Ishikawa (cell line): Measurements from ENCODE around the gene IQSEC3.

ENCODE experiments used
- CEBPB ChIP-seq: IDR thresholded peaks from 2 replicates; pipeline ENCODE4 v1.6.1; 2012
- CREB1 ChIP-seq: IDR thresholded peaks from 2 replicates; pipeline ENCODE4 v1.6.1; 2012; ENCODE audit warnings: low read depth
- EGR1 ChIP-seq: IDR thresholded peaks from 2 replicates; pipeline ENCODE4 v1.6.1; 2012
- EP300 ChIP-seq: IDR thresholded peaks from 2 replicates; pipeline ENCODE4 v1.6.1; 2012; ENCODE audit warnings: borderline replicate concordance
- FOXM1 ChIP-seq: IDR thresholded peaks from 2 replicates; pipeline ENCODE4 v1.6.1; 2012; ENCODE audit warnings: low read depth, borderline replicate concordance
- NFIC ChIP-seq: IDR thresholded peaks from 2 replicates; pipeline ENCODE4 v1.6.1; 2012
- RAD21 ChIP-seq: IDR thresholded peaks from 2 replicates; pipeline ENCODE4 v1.6.1; 2012; ENCODE audit warnings: low read depth
- TAF1 ChIP-seq: IDR thresholded peaks from 2 replicates; pipeline ENCODE4 v1.6.1; 2012; ENCODE audit warnings: low read depth, mild to moderate bottlenecking
- TCF12 ChIP-seq: IDR thresholded peaks from 2 replicates; pipeline ENCODE4 v1.6.1; 2012; ENCODE audit warnings: low read depth
- TEAD4 ChIP-seq: IDR thresholded peaks from 2 replicates; pipeline ENCODE4 v1.6.1; 2012
- YY1 ChIP-seq: IDR thresholded peaks from 2 replicates; pipeline ENCODE4 v1.6.1; 2012; ENCODE audit warnings: low read depth
- ZBTB7A ChIP-seq: IDR thresholded peaks from 2 replicates; pipeline ENCODE4 v1.6.1; 2012; ENCODE audit warnings: low read depth
- TF ChIP-seq, protein P1 (sequence below): IDR thresholded peaks from 2 replicates; pipeline ENCODE4 v1.6.1; 2012; ENCODE audit warnings: low read depth, mild to moderate bottlenecking
- TF ChIP-seq, protein P2 (sequence below): IDR thresholded peaks from 2 replicates; pipeline ENCODE4 v1.6.1; 2012
- TF ChIP-seq, protein P3 (sequence below): IDR thresholded peaks from 2 replicates; pipeline ENCODE4 v1.6.1; 2012

The IQSEC3 gene

DNA sequence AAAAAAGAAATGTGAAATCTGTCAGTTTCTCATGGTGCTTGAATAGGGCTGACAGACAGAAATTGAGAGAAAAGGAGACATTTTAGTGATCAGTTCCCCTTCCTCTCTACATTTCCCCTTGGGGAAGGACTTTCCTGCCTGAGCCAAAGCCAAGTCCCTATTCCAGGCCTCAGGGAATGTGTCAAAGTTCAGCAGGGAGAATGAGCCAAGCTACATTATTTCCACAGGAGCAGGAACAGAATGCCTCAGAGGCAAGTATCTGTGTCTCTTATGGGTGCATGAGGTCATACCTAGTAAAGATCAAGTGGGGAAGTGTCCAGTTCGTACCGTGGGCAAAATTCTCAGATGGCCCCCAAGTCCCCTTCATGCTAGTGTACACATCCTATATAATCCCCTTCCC lies 68.6 kb downstream of the IQSEC3 start:
- TF ChIP-seq EP300 (no peak), CEBPB (no peak), TEAD4 (no peak), RAD21 (no peak), TAF1 (no peak), TCF12 (no peak), ZBTB7A (no peak), NFIC (no peak), CREB1 (no peak), FOXM1 (no peak), YY1 (no peak), EGR1 (no peak)
- TF ChIP-seq, protein P1, sequence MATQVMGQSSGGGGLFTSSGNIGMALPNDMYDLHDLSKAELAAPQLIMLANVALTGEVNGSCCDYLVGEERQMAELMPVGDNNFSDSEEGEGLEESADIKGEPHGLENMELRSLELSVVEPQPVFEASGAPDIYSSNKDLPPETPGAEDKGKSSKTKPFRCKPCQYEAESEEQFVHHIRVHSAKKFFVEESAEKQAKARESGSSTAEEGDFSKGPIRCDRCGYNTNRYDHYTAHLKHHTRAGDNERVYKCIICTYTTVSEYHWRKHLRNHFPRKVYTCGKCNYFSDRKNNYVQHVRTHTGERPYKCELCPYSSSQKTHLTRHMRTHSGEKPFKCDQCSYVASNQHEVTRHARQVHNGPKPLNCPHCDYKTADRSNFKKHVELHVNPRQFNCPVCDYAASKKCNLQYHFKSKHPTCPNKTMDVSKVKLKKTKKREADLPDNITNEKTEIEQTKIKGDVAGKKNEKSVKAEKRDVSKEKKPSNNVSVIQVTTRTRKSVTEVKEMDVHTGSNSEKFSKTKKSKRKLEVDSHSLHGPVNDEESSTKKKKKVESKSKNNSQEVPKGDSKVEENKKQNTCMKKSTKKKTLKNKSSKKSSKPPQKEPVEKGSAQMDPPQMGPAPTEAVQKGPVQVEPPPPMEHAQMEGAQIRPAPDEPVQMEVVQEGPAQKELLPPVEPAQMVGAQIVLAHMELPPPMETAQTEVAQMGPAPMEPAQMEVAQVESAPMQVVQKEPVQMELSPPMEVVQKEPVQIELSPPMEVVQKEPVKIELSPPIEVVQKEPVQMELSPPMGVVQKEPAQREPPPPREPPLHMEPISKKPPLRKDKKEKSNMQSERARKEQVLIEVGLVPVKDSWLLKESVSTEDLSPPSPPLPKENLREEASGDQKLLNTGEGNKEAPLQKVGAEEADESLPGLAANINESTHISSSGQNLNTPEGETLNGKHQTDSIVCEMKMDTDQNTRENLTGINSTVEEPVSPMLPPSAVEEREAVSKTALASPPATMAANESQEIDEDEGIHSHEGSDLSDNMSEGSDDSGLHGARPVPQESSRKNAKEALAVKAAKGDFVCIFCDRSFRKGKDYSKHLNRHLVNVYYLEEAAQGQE: no peak
- TF ChIP-seq, protein P2, sequence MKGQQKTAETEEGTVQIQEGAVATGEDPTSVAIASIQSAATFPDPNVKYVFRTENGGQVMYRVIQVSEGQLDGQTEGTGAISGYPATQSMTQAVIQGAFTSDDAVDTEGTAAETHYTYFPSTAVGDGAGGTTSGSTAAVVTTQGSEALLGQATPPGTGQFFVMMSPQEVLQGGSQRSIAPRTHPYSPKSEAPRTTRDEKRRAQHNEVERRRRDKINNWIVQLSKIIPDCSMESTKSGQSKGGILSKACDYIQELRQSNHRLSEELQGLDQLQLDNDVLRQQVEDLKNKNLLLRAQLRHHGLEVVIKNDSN: no peak
- TF ChIP-seq, protein P3, sequence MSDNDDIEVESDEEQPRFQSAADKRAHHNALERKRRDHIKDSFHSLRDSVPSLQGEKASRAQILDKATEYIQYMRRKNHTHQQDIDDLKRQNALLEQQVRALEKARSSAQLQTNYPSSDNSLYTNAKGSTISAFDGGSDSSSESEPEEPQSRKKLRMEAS: no peak

DNA sequence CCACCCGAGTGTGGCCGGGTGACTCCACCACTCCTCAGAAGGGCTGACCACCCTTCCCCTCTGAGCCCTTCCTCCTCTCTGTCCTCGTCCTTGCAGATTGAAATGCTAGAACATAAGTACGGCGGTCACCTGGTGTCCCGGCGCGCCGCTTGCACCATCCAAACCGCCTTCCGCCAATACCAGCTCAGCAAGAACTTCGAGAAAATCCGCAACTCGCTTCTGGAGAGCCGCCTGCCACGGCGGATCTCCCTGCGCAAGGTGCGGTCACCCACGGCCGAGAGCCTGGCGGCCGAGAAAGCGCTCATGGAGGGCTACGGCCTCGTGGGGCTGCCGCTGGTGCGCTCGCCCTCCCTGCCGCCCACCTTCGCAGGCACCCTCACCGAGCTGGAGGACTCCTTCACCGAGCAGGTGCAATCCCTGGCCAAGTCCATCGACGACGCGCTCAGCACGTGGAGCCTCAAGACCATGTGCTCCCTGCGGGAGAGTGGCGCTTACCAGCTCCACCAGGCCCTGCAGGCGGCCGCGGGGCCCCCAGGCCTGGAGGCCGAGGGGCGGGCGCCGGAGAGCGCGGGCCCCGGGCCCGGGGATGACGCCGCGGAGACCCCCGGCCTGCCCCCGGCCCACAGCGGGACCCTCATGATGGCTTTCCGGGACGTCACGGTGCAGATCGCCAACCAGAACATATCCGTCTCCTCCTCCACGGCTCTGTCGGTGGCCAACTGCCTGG lies 71.8 kb downstream of the IQSEC3 start:
- no peak for TF ChIP-seq TEAD4
- no peak for TF ChIP-seq FOXM1
- TF ChIP-seq, protein P3: no peak
- no peak for TF ChIP-seq NFIC
- no peak for TF ChIP-seq CEBPB
- no peak for TF ChIP-seq YY1
- TF ChIP-seq, protein P2: no peak
- no peak for TF ChIP-seq CREB1
- TF ChIP-seq ZBTB7A: no peak
- TF ChIP-seq, protein P1: no peak
- no peak for TF ChIP-seq EGR1

DNA sequence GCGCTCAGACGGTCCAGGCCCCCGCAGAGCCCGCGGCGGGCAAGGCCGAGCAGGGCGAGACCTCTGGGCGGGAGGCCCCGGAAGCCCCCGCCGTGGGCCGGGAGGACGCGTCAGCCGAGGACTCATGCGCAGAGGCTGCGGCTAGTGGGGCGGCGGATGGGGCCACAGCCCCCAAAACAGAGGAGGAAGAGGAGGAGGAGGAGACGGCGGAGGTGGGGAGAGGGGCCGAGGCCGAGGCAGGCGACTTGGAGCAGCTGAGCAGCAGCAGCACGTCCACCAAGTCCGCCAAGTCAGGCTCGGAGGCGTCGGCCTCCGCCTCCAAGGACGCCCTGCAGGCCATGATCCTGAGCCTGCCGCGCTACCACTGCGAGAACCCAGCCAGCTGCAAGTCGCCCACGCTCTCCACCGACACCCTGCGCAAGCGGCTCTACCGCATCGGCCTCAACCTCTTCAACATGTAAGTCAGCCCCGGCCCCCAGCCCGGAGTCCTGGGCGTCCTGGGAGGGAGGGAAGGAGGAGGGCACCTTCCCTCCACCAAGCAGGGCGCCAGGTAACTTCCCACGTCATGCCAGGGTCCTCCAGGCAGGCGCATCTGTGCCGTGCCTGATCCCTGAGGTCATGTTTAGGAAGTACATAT lies 72.4 kb downstream of the IQSEC3 start:
- TF ChIP-seq CEBPB (no peak), TEAD4 (no peak), FOXM1 (no peak), EGR1 (no peak), YY1 (no peak), RAD21 (no peak), TCF12 (no peak), NFIC (no peak), EP300 (no peak), ZBTB7A (no peak), CREB1 (no peak), TAF1 (no peak)
- TF ChIP-seq, protein P3: no peak
- TF ChIP-seq, protein P2: no peak
- TF ChIP-seq, protein P1: no peak
